Measurements from ENCODE around the gene TBXAS1. TPM values are rescaled to one million over a fixed set of nuclear protein-coding genes. Genes with fewer than 3 reads are reported as not detected.

Gene TBXAS1
- total RNA-seq, 2 experiments from 2014 or later: 0.83 to 1.1 TPM

DNA sequence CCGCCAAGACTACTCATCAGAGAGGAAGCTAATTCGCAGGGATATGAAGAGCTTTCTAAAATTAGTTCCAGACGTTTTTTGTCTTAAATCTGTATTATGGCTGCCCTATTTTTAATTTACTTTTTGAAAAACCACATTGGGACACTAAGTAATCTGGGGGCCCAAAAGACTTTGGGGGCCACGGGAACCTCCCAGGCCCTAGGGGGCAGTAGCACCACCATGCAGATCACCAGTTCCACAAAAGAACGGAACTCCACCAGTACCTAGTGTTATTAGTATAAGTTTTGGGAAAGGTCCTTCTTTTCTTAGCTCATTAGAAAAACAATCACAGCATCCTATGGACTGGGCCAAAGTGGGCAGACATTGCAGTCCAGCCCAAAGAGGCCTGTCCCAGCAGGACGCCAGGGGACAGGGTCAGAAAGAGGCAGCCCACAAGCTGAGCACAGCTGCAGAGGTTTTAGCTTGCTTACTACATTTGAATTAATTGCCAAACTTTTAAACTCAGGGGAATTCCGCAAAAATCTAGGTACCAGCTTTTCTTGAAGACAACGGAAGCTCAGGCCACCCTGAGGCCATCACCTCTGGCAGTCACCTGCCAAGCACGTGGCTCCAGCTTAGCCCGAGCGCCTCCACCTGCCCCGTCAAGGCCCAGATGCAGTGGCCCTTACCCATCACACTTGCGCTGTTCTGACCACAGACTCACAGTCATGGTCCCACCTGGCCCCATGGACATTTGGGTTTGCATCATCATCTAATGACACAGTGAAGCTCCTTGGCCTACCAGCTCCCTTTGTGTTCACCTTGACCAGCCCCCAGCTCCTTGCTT lies 158.8 kb downstream of the TBXAS1 start:
- H3K4me3 Mint-ChIP-seq: no peak overlapping the region
- intact Hi-C loops (cut with micrococcal nuclease): no loop called here
- CTCF ChIA-PET: interaction anchor here (0.5 to 1.6 kb wide), 7 partner anchors 9 to 375 kb away, joined by 3 to 7 read pairs (median 3); no protein-coding TSS in a partner anchor
- H3K27ac Mint-ChIP-seq: no peak overlapping the region
- no peaks in the 10 kb centered on the region for H3K4me1 Mint-ChIP-seq (ENCODE audit: low read depth)
- H3K36me3 Mint-ChIP-seq (ENCODE audit: low read depth): no peaks in the 10 kb centered on the region
- H3K27me3 Mint-ChIP-seq (ENCODE audit: low read depth): no peaks in the 10 kb centered on the region
- no peak for DNase-seq
- H3K9me3 Mint-ChIP-seq: no peaks in the 10 kb centered on the region

DNA sequence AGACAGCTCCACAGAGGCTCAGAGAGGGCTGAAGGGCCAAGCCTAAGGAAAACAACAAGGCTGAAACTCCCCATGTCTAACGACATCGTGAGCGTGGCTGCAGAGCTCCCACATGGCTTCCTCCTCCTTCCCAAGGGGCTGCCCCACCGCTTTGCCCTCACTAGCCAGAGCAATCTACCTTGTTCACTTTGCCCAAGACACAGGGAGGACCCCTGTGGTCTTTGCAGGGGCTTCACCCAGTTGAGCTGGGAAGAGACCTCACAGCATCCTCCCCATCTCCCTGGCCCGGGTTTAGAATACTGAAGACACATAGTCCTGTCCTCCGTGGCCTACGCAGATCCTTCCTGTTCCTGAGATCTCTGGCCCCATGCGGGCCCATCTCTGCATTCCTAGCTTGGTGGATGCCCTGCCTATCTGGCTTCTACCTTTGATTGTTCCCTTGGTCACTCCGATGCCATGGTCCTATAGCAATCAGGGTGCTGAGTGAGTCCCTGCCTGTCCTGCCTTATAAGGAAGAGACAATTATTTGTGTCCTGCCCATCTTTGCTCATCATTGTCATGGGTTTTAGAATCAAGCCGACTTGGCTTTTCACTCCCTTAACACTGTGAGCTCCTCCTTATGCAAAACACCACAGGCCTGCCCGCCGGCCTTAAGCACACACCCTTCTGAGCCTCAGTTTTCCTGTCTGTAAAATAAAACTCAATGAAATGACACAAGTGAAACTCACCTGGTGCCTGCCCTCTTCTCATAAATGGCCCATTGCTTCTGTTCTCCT lies 160.5 kb downstream of the TBXAS1 start:
- no peaks in the 10 kb centered on the region for H3K4me1 Mint-ChIP-seq (ENCODE audit: low read depth)
- CTCF ChIA-PET: interaction anchor here (1.2 to 1.6 kb wide), 3 partner anchors 13 to 370 kb away, joined by 3 to 6 read pairs (median 3); no protein-coding TSS in a partner anchor
- DNase-seq: no peak
- H3K36me3 Mint-ChIP-seq (ENCODE audit: low read depth): no peaks in the 10 kb centered on the region
- intact Hi-C loops (cut with micrococcal nuclease): no loop called here
- no peaks in the 10 kb centered on the region for H3K27me3 Mint-ChIP-seq (ENCODE audit: low read depth)
- no peak overlapping the region for H3K4me3 Mint-ChIP-seq
- H3K27ac Mint-ChIP-seq: no peak overlapping the region
- no peaks in the 10 kb centered on the region for H3K9me3 Mint-ChIP-seq

DNA sequence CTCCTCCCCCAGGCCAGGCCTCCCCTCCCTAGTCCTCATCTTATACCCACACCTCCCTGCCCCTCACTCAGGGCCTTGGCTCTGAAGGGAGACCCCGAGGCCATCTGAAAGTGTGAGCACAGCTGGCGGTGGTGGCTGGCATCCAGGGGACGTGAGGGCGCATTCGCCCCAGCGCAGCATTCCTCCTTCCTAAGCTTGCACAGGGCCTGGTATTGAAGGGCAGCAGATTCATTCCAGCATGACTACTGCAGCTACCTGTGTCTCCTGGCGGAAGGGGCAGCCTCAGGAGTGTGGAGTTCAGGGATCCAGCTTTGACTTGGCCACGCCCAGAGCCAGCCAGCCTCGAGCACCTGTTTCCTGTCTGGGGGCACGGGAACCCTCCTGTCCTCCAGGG lies 161.1 kb downstream of the TBXAS1 start:
- intact Hi-C loops (cut with micrococcal nuclease): no loop called here
- Mint-ChIP-seq H3K4me3 (no peak overlapping the region), H3K36me3 (ENCODE audit: low read depth) (no peaks in the 10 kb centered on the region), H3K4me1 (ENCODE audit: low read depth) (no peaks in the 10 kb centered on the region), H3K27ac (no peak overlapping the region), H3K9me3 (no peaks in the 10 kb centered on the region), H3K27me3 (ENCODE audit: low read depth) (no peaks in the 10 kb centered on the region)
- DNase-seq: no peak
- CTCF ChIA-PET: interaction anchor here (1.2 kb wide), 1 partner anchor 13 kb away, joined by 3 read pairs; no protein-coding TSS in a partner anchor

DNA sequence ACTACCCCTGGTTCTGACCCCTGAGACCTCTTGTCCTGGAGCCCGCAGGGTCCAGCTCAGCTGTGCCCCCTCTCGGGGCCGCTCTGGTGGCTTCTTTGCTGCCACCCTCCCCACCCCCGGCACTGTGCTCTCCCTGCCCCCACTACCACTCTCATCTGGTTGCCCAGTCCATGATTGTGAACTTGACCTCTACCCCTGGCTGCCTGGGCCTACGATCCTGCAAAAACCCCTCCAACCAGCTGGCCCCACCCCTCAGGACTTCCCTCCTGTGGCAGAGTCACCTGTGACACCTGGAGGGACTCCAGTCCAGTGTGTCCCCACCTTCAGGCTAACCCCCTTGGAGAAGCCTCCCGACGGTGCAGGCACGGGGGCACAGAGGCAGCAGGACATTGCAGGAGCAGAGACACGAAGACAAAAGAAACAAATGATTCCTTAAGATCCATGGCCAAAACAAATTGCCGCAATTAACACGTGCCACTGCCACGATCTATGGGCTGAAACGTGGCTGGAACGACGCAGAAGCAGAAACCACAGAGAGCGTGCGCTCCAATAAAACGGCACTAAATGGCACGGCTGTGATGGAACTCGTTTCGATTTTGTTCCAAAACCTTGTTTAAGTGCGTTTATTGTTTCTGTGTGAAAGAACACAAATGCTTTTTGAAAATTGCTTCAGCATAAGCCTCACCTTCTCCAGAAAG lies 161.7 kb downstream of the TBXAS1 start:
- no peaks in the 10 kb centered on the region for H3K9me3 Mint-ChIP-seq
- H3K27ac Mint-ChIP-seq: no peak overlapping the region
- CTCF ChIA-PET: interaction anchor here (1.2 kb wide), 1 partner anchor 12 kb away, joined by 3 read pairs; no protein-coding TSS in a partner anchor
- no peaks in the 10 kb centered on the region for H3K36me3 Mint-ChIP-seq (ENCODE audit: low read depth)
- no peaks in the 10 kb centered on the region for H3K27me3 Mint-ChIP-seq (ENCODE audit: low read depth)
- DNase-seq: no peak
- intact Hi-C loops (cut with micrococcal nuclease): no loop called here
- no peaks in the 10 kb centered on the region for H3K4me1 Mint-ChIP-seq (ENCODE audit: low read depth)
- no peak overlapping the region for H3K4me3 Mint-ChIP-seq

DNA sequence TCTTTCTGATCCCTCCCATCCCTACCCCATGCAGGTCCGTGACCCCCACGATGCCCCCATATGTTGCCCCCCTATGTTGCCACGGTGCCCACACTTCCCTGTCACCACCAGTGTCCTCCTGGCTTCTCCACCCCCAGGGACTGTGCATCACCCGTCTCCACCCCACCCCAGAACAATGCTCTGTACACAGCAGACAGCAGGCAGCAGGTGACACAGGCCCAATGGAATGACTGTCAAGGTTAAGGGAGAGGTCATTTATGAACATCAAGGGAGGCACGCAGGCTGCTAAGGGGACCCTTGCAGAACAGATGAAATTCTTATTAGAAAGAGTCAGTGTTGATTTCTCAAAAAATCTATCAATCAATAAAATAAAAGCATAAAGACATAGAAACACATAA lies 162.2 kb downstream of the TBXAS1 start:
- DNase-seq: no peak
- H3K4me1 Mint-ChIP-seq (ENCODE audit: low read depth): no peaks in the 10 kb centered on the region
- no peaks in the 10 kb centered on the region for H3K9me3 Mint-ChIP-seq
- H3K27me3 Mint-ChIP-seq (ENCODE audit: low read depth): no peaks in the 10 kb centered on the region
- H3K36me3 Mint-ChIP-seq (ENCODE audit: low read depth): no peaks in the 10 kb centered on the region
- CTCF ChIA-PET: no interaction called here
- intact Hi-C loops (cut with micrococcal nuclease): no loop called here
- no peak overlapping the region for H3K4me3 Mint-ChIP-seq
- no peak overlapping the region for H3K27ac Mint-ChIP-seq

DNA sequence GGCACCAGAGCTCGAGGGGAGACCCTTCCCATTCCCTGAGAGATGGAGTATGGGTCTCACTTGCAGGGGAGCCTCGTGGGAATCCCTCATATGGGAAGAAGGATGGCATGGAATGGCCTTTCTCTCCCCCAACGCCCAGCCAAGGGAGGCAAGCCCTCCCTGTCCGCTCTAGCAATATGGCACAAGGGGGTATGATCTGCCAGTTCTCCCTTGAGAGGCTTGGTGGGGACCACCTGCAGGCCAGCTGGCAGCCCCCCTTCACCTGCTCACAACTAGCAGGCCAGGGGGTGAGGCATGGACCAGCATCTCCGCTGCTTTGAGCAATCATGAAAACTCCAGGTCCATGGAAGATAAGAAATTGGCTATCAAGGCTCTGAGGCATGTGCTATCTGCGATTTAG lies 162.8 kb downstream of the TBXAS1 start:
- Mint-ChIP-seq H3K27ac (no peak overlapping the region), H3K4me3 (no peak overlapping the region), H3K36me3 (ENCODE audit: low read depth) (no peaks in the 10 kb centered on the region), H3K27me3 (ENCODE audit: low read depth) (no peaks in the 10 kb centered on the region), H3K9me3 (no peaks in the 10 kb centered on the region), H3K4me1 (ENCODE audit: low read depth) (no peaks in the 10 kb centered on the region)
- CTCF ChIA-PET: no interaction called here
- DNase-seq: no peak
- intact Hi-C loops (cut with micrococcal nuclease): no loop called here

DNA sequence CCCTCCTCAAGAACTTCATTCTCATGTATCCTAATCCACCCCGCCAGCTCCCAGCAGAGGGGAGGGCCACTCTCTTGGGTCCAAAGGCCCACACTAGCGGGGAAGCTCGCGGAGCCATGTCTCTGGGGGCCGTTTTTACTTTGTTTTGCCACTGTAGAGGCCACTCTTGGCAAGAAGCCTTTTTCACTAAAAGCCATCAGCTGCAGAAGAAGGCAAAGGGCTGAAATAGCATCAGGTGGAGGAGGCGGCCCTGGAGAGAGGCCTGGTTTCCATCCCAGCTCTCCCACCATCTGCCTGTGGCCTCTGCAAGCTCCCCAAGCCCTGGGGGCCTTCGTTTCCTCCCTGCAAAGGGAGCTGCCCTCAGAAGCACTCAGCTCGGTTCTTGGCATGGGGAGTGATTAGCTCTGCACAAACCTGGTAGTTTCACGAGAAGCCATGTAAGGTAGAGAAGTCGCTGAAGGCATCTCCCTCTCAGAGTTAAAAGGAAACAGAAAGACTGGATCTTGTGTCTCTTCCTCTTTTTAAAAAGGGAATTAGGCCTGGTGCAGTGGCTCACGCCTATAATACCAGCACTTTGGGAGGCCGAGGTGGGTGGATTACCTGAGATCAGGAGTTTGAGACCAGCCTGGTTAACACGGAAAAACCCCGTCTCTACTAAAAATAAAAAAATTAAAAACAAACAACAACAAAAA lies 163.4 kb downstream of the TBXAS1 start:
- Mint-ChIP-seq H3K4me3 (no peak overlapping the region), H3K36me3 (ENCODE audit: low read depth) (no peaks in the 10 kb centered on the region), H3K9me3 (no peaks in the 10 kb centered on the region), H3K4me1 (ENCODE audit: low read depth) (no peaks in the 10 kb centered on the region), H3K27ac (no peak overlapping the region), H3K27me3 (ENCODE audit: low read depth) (no peaks in the 10 kb centered on the region)
- intact Hi-C loops (cut with micrococcal nuclease): no loop called here
- CTCF ChIA-PET: no interaction called here
- no peak for DNase-seq

DNA sequence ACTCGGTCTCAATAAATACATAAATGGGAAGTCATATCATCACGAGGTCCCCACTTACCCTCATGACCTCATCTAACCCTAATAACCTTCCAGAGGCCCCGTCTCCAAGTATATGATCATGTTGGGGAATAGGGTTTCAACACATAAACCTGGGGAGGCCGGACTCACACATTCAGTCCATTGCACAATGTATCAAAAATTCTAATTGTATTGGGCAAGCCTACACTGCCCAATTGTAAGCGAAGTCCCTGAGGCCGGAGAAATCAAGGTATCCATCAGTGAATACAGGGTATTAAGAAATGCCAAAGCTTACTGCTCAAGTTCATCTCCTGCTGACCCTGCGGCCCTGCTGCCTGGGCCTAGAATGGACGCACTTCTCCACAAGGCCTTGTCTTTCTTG lies 164.1 kb downstream of the TBXAS1 start:
- intact Hi-C loops (cut with micrococcal nuclease): no loop called here
- no peak for DNase-seq
- Mint-ChIP-seq H3K9me3 (no peaks in the 10 kb centered on the region), H3K27ac (no peak overlapping the region), H3K27me3 (ENCODE audit: low read depth) (no peaks in the 10 kb centered on the region), H3K4me1 (ENCODE audit: low read depth) (no peaks in the 10 kb centered on the region), H3K36me3 (ENCODE audit: low read depth) (no peaks in the 10 kb centered on the region), H3K4me3 (no peak overlapping the region)
- CTCF ChIA-PET: no interaction called here

DNA sequence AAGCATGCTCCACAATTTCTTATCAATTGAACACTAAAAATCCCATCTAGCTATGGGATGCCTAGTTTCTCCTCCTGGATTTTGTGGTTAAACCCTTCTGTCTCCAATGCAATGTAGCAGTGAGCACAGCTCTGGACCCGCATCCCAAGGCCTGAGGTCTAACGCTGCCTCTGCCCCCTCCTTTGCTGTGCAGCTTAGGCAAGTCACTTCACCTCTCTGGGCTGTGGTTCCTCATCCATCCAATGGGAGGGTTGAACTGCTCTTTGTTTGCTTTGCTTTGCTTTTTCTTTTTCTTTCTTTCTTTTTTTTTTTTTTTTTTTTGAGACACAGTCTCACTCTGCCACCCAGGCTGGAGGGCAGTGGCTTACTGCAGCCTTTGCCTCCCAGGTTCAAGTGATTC lies 164.5 kb downstream of the TBXAS1 start:
- Mint-ChIP-seq H3K27me3 (ENCODE audit: low read depth) (no peaks in the 10 kb centered on the region), H3K9me3 (no peaks in the 10 kb centered on the region), H3K36me3 (ENCODE audit: low read depth) (no peaks in the 10 kb centered on the region), H3K27ac (no peak overlapping the region), H3K4me1 (ENCODE audit: low read depth) (no peaks in the 10 kb centered on the region), H3K4me3 (no peak overlapping the region)
- CTCF ChIA-PET: no interaction called here
- no peak for DNase-seq
- intact Hi-C loops (cut with micrococcal nuclease): no loop called here

DNA sequence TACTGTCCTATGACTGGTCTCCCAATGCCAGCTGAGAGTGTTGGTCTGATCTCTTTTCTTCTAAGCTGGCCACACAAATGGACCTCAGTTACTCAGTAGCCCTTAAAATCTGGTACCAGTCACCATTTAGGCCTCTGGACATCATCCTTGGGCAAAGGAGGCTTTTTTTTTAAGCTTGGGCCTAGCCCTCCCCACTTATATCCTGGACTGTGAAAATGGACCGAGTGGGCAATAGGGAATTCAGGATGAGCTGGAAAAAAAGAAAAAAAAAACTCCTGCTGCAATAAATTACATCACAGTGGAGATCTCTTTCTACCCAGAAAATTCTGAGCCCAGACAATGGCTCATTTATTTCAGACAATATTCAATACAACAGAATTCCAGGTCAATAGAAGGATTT lies 165.3 kb downstream of the TBXAS1 start:
- intact Hi-C loops (cut with micrococcal nuclease): no loop called here
- Mint-ChIP-seq H3K9me3 (no peaks in the 10 kb centered on the region), H3K4me3 (no peak overlapping the region), H3K4me1 (ENCODE audit: low read depth) (no peaks in the 10 kb centered on the region), H3K36me3 (ENCODE audit: low read depth) (no peaks in the 10 kb centered on the region), H3K27me3 (ENCODE audit: low read depth) (no peaks in the 10 kb centered on the region), H3K27ac (no peak overlapping the region)
- CTCF ChIA-PET: interaction anchor here (0.6 to 1.0 kb wide), 2 partner anchors 11 to 22 kb away, joined by 3 read pairs; no protein-coding TSS in a partner anchor
- no peak for DNase-seq

DNA sequence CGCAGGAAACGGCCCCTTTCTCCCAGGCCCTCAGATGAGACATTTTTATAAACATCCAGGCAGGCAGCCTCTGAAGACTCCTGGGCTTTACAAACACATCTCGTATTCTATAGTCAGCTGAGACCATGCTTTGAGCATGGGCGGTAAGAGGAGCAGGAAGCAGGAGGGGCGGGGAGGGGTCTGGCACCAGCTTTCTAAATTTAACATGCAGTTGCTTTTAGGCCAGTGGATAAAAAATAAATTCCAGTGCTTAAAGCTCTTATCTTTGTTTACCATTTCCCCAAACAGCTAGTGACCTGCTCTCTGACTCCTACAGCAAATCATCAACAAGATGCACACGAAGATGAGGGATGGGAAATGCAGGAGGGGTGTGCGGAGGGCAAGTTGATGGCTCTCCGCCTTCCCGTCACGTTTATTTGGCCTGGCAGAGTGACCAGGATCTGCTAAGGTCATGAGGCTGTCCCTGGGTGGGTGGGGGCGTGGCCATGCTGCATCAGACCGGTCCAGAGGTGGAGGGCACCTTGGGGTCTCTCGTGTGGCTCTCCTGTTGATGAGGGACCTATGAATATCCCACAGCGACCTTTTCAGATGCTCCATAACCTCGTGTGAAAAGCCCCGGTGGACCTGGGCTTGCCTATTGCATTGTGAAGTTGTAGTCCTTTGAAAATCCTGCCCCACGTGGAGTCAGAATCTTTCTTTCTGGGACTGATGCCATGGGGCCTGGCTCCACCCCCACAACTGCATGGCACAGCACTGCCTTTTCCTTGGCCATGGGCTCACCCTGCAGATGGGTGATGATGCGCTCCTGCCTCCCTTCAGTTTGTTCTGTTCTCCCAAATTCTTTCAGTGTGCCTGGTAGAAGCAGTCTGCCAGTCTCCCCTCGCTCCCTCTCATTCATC lies 166.2 kb downstream of the TBXAS1 start:
- intact Hi-C loops (cut with micrococcal nuclease): no loop called here
- no peaks in the 10 kb centered on the region for H3K9me3 Mint-ChIP-seq
- CTCF ChIA-PET: interaction anchor here (1.0 kb wide), 1 partner anchor 23 kb away, joined by 3 read pairs; no protein-coding TSS in a partner anchor
- H3K27ac Mint-ChIP-seq: no peak overlapping the region
- H3K27me3 Mint-ChIP-seq (ENCODE audit: low read depth): no peaks in the 10 kb centered on the region
- H3K4me1 Mint-ChIP-seq (ENCODE audit: low read depth): no peaks in the 10 kb centered on the region
- DNase-seq: no peak
- no peaks in the 10 kb centered on the region for H3K36me3 Mint-ChIP-seq (ENCODE audit: low read depth)
- no peak overlapping the region for H3K4me3 Mint-ChIP-seq
